Glutamatergic neuron (in vitro differentiated cells): ENCODE measurements around the gene HOXB5. TPM values are rescaled to one million over a fixed set of nuclear protein-coding genes. Genes with fewer than 3 reads are reported as not detected.
A peak's percentile ranks its signal among the peaks of the same experiment; 100 is the strongest.

Source experiments
- DNase-seq: peaks from one replicate; pipeline ENCODE4 v3.0.0; 2022
- H3K27ac Mint-ChIP-seq: one replicate; pipeline ENCODE4 v1.8.0; 2020; ENCODE audit warnings: mild to moderate bottlenecking, mixed read lengths, inconsistent platforms; ENCODE audit not compliant: unreplicated experiment
- H3K27me3 Mint-ChIP-seq: one replicate; pipeline ENCODE4 v1.8.0; 2020; ENCODE audit warnings: mild to moderate bottlenecking, moderate library complexity, mixed read lengths, inconsistent platforms; ENCODE audit not compliant: unreplicated experiment
- H3K36me3 Mint-ChIP-seq: one replicate; pipeline ENCODE4 v1.8.0; 2020; ENCODE audit warnings: mild to moderate bottlenecking, mixed read lengths, inconsistent platforms; ENCODE audit not compliant: unreplicated experiment
- H3K4me1 Mint-ChIP-seq: one replicate; pipeline ENCODE4 v1.8.0; 2020; ENCODE audit warnings: mild to moderate bottlenecking, low read depth, mixed read lengths, inconsistent platforms; ENCODE audit not compliant: unreplicated experiment
- H3K4me3 Mint-ChIP-seq: one replicate; pipeline ENCODE4 v1.8.0; 2020; ENCODE audit warnings: mild to moderate bottlenecking, mixed read lengths, inconsistent platforms; ENCODE audit not compliant: unreplicated experiment
- H3K9me3 Mint-ChIP-seq: one replicate; pipeline ENCODE4 v1.8.0; 2020; ENCODE audit warnings: mild to moderate bottlenecking, moderate library complexity, mixed read lengths, inconsistent platforms; ENCODE audit not compliant: unreplicated experiment
- total RNA-seq: library from RNA; stranded (reverse); fragmentation: NEBNext Ultra II Directional; extraction: Animal tissue kit (Norgen Biotek cat#: 25700); gene quantifications from one replicate; pipeline ENCODE4 v1.2.1, GENCODE V29; 2021; ENCODE audit not compliant: unreplicated experiment
- TF ChIP-seq, protein P1 (sequence below): fragments of 200-600 bp; sonication (generic); IDR thresholded peaks from one replicate; pipeline ENCODE4 v1.5.0; 2021; ENCODE audit not compliant: partially characterized antibody, unreplicated experiment

The HOXB5 gene
- total RNA-seq, 1 donor from 2014 or later, result not detected

DNA sequence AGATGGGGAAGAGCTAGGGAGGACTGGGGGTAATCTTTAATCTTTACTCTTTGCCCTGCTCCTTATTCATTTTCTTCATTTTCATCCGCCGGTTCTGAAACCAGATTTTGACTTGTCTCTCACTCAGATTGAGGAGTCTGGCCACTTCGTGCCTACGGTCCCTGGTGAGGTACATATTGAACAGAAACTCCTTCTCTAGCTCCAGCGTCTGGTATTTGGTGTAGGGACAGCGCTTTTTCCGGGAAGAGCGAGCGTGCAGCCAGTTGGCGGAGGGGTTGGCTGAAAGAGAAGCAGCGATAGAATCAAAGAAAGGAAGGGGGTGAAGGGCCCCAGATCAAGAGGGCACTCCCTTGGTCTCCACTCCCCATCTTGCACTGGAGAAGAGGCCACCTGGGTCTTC lies 29.3 kb upstream of the HOXB5 start:
- TF ChIP-seq, protein P1, sequence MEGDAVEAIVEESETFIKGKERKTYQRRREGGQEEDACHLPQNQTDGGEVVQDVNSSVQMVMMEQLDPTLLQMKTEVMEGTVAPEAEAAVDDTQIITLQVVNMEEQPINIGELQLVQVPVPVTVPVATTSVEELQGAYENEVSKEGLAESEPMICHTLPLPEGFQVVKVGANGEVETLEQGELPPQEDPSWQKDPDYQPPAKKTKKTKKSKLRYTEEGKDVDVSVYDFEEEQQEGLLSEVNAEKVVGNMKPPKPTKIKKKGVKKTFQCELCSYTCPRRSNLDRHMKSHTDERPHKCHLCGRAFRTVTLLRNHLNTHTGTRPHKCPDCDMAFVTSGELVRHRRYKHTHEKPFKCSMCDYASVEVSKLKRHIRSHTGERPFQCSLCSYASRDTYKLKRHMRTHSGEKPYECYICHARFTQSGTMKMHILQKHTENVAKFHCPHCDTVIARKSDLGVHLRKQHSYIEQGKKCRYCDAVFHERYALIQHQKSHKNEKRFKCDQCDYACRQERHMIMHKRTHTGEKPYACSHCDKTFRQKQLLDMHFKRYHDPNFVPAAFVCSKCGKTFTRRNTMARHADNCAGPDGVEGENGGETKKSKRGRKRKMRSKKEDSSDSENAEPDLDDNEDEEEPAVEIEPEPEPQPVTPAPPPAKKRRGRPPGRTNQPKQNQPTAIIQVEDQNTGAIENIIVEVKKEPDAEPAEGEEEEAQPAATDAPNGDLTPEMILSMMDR, result no peak
- H3K4me3 Mint-ChIP-seq, result no peak overlapping the region
- H3K36me3 Mint-ChIP-seq, result no peaks in the 10 kb centered on the region
- DNase-seq, result no peak
- H3K27me3 Mint-ChIP-seq, result peaks cover 39% of the 10 kb centered on the region
- H3K4me1 Mint-ChIP-seq, result peaks cover 3% of the 10 kb centered on the region
- H3K27ac Mint-ChIP-seq, result no peak overlapping the region
- peaks cover 10% of the 10 kb centered on the region for H3K9me3 Mint-ChIP-seq

DNA sequence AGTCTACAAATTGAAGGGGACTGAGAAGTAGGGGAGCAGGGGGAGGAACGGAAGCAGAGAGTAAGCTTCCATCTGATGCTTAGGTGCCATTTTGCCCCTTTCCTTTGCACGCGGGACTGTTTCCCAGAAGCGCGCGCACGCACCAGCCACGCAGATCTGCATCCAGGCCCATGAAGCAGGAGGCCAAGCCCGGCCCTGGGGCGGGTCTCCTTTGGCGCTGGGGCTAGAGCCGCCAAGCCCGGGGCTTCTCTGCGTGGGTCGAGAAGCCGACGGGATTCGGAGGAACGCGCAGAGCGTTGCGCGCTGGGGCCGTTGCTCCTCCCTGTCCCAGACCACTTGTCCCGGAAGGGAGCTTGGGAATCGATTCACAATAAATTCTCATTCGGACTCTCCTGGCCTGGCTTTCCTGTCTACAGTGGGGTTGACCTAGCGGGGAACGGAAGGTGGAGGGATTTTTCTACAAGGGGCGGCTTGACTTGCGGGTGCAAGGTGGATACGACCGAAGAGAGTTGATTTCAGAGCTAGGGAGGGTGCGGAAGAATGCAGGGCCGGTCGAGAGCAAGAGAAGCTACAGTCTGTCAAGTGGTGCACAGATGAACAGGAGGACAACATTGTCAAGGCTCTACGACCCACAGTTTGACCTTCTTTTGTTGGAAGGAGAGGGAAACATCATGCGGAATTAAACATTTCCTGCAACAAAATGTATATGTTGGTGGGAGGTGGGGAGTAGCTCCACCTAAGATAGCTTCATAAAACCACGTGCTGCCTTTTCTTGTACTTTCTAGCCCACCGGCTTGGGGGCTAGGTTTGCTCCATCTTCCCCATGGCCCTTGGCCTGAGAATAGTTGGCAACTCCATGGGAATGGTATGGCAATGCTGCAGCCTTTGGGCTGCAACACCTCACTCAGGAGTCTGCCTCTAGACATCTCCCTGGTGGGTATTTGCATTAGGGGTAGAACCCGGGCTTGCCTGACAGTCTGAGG lies 28.1 kb upstream of the HOXB5 start:
- TF ChIP-seq, protein P1, result no peak
- peaks cover 3% of the 10 kb centered on the region for H3K4me1 Mint-ChIP-seq
- peaks cover 16% of the 10 kb centered on the region for H3K9me3 Mint-ChIP-seq
- H3K4me3 Mint-ChIP-seq, result no peak overlapping the region
- H3K27ac Mint-ChIP-seq, result no peak overlapping the region
- no peak for DNase-seq
- H3K27me3 Mint-ChIP-seq, result peaks cover 46% of the 10 kb centered on the region
- no peaks in the 10 kb centered on the region for H3K36me3 Mint-ChIP-seq

DNA sequence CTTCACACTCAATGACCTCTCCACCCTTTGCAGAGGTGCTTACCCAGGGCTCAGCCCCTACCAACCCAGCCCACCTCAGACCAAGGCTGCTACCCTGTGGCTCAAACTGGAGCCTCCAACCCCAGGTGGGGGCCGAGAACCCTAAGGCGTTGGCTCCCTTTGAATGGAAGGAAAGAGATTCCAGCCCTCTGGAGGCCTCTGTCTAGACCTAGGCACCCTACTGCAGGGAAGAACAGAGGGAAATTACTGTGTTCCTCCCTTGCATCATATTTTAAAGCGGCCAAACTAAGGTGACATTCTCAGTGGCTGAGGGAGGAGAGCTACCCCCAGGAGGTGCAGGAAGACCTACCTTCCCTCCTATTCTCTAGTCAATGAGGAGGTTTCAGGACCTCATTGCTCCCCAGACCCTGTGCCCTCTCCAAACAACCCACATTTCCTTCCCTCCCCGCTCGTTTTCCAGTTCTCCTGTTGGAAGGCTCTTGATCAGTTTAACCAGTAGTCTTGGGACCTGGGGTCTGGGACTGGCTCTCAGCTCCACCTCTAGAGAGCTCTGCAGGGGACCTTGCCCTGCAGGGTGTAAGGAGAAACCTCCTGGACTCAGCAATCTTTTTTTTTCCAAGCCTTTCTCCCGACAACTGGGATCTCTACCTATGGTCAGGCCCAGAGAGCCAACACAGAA lies 27.0 kb upstream of the HOXB5 start:
- peaks cover 16% of the 10 kb centered on the region for H3K9me3 Mint-ChIP-seq

GRCh38 chr17:48619826-48620449 lies 26.4 kb upstream of the HOXB5 start:
- no peak for DNase-seq
- peaks cover 16% of the 10 kb centered on the region for H3K9me3 Mint-ChIP-seq
- H3K27ac Mint-ChIP-seq, result no peak overlapping the region
- TF ChIP-seq, protein P1, result no peak
- peaks cover 3% of the 10 kb centered on the region for H3K4me1 Mint-ChIP-seq
- no peaks in the 10 kb centered on the region for H3K36me3 Mint-ChIP-seq
- peak overlapping the region; percentile 68 for H3K4me3 Mint-ChIP-seq
- peaks cover 55% of the 10 kb centered on the region for H3K27me3 Mint-ChIP-seq

More for the DNA sequence above, 27.0 kb upstream of the HOXB5 start:
- H3K27me3 Mint-ChIP-seq, result peaks cover 51% of the 10 kb centered on the region
- no peak for DNase-seq
- H3K36me3 Mint-ChIP-seq, result no peaks in the 10 kb centered on the region
- TF ChIP-seq, protein P1, result no peak
- H3K4me3 Mint-ChIP-seq, result no peak overlapping the region
- H3K27ac Mint-ChIP-seq, result no peak overlapping the region
- peaks cover 3% of the 10 kb centered on the region for H3K4me1 Mint-ChIP-seq
